HG03520 (cell line): ENCODE measurements around the gene C1QB.
"Not testable (repeated sequence)": the region's sequence is repeated elsewhere in the genome, so short reads cannot be mapped to it uniquely, and the experiment has no call there.

Source experiments
- ATAC-seq: cut with Tn5 transposase; IDR thresholded peaks from one replicate; pipeline ENCODE4 v1.9.1; 2021; ENCODE audit warnings: mild to moderate bottlenecking, moderate library complexity; ENCODE audit not compliant: unreplicated experiment

The C1QB gene

DNA sequence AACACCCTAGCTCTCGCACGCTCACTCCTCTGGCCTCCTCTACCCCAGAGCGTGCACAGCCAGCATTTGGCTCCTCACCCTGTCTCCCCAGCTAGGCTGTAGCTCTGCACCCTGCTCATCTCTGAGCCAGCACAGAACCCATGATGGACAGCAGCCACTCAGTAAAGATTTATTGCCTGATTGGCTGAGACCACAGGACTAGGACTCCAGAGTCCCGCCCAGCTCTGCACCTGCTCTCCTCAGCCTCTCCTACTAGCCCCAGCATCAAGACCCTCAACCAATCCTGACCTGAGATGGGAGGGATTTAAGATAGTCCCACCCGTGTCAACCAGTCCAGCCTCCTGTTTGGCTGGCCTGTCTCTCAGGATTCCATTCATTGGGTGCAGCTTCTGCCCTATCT is 9.3 kb downstream of the C1QB start:
- no peak for ATAC-seq

- no peak for ATAC-seq
Measured at GRCh38 chr1:22662986-22663408, 10.0 kb downstream of the C1QB start.

GRCh38 chr1:22665752-22666151 is 12.7 kb downstream of the C1QB start:
- ATAC-seq = no peak

- ATAC-seq = no peak
Measured at GRCh38 chr1:22666412-22666811, 13.4 kb downstream of the C1QB start.

- ATAC-seq = not testable (repeated sequence)
Measured at GRCh38 chr1:22668840-22669239, 15.8 kb downstream of the C1QB start.

DNA sequence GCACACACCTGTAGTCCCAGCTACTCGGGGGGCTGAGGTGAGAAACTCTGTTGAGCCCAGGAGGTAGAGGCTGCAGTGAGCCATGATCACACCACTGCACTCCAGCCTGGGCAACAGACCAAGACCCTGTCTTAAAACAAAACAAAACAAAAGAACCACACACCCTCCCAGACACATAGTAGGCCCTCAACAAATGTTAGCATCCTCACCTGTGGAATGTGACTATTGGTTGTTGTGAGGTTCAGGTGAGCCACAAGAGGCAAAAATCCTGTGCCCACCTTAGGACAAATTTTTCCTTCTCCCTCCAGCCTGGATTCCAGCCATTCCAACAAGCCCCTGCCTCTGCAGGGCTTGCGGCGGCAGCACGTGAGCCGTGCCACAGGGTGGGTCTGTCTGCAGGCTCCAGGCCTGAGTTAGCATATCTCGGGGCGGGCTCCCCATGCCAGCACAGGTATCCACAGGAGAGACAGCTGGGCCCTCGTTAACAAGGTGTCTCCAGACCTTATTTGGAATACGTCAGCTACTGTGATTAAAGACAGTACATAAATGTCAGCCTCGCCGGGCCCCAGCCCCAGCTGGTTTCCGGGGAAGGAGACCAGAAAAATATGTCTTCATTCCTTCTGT is 17.4 kb downstream of the C1QB start:
- no peak for ATAC-seq

DNA sequence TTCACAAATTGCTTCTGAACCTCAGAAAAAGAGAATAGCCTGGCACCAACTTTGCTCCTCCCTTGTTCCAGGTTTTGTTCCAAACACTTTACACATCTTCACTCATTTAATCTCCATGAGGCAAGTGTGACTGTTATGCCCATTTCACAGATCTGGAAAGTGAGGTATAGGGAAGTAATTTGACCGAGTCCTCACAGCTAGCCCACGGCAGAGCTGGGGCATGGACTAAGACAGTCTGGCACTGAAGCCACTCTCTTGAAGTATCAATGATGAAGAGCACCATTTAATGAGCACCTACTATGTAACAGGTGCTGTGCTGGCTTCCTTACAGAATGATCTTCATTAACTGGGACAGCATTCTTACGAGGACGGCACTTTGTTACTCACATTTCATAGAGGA is 19.0 kb downstream of the C1QB start:
- no peak for ATAC-seq

DNA sequence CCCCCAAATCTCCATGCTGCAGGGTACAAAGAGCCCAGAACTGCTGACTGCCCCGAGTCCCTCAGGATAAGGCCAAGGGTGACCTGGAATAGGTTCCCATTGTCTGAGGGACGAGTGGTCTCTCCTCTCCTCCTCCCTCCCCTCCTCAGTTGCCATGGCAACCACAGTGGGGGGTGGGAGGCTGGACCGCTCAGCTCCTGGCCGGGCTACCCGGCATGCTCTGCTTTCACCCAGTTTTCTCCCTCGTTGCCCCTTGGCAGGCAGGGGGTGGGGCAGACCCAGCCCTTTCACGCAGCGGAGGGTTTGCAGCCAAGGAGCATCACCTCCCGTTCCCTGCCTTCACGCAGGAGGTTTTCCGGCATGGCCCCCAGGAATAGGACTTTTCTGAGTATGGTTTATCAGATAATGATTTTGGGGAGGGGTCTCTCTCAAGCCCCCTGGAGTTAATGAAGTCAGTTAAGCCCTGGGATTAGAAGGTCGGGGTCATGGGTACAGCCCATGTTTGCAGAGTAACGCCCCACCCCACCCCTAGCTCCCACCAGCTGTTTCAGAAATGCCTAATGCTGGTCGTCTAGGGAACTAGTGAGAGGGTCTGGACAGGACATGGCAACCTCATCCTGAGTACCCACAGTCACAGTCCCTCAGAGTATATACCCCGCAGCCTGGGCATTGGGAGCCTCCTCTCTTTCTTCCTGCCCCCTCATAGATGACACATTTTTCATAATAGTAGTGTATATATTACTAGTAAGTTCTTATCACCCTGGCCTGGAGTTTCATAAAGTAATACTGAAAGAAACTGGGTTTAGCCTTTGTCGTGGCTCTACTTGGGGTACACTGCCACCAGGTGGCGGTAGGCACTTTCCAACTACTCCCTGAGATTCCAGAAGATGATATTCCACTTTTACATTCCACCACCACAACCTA is 20.7 kb downstream of the C1QB start:
- ATAC-seq = no peak

- no peak for ATAC-seq
Measured at GRCh38 chr1:22674410-22674749, 21.3 kb downstream of the C1QB start.

- ATAC-seq = not testable (repeated sequence)
Measured at GRCh38 chr1:22676151-22676550, 23.1 kb downstream of the C1QB start.

- no peak for ATAC-seq
Measured at GRCh38 chr1:22676916-22677583, 24.0 kb downstream of the C1QB start.

DNA sequence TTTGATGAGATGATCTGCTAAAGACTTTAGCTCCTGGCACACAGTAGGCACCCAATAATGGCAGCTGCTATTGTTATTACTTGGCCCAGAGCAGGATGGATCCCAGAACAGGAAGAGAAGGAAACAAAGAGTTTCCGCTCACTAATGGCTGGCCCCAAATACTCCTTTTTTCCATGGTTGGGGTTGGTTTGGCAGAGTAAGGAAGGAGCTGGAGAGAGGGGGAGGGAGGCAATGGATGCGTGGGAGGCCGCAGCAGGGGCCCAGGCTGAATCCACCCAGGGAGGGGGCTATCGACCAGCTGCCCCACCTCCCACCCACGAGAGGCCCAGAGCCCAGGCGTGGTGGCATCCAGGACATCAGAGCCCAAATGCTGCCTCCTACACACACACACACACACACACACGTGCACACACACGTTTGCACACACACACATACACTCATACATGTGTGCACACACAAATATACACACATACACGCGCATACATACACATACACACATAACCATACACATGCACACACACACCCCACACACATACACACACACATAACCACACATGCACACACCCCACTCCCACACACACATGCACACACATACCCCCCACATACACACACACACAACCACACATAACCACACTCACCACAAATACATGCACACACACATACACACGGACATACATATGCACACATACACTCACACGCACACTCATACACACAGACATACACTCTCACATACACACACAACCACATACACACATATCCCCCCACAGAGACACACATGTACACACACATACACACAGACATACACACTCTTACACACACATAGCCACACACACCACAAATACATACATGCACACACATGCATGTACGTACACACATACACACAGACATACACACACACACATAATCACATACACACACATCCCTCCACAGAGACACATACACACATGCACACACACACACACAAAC is 25.2 kb downstream of the C1QB start:
- no peak for ATAC-seq

DNA sequence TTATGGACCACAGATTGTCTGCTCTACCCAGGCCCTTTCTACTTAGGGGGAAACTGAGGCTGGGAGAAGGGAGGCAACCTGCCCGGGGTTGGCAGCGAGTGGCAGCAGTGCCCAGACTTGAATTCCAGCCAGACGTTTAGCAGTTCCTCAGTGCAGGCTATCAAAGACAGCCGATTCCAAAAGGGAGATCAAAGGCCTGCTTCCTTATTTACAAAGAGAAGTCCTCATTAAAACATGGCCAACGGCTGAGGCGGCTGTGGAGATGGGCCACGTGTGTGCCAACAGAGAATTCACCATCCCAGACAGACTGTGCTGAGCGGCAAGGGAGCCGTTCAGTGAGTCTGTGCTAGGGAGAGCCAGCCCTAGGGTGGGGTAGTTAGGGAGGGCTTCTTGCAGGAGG is 27.7 kb downstream of the C1QB start:
- ATAC-seq = no peak

- no peak for ATAC-seq
Measured at GRCh38 chr1:22681556-22682276, 28.7 kb downstream of the C1QB start.

DNA sequence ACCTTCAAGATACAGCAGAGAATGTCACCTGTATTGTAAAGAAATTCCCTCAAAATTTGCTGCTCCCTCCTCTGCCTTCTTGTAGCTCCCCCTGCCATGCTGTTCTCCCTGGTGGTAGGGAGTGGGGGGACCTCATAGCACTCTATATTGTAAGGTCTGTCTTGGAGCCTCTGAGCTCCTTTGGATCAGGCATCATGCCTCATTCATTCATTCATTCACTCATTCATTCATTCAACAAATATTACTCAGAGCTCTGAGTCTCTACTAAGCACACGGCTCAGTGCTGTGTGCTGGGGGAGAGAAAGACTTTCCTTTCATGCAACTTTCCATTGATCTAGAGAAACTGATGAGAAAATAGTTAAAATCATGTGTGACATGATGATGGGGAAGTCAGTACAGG is 30.5 kb downstream of the C1QB start:
- ATAC-seq = no peak

DNA sequence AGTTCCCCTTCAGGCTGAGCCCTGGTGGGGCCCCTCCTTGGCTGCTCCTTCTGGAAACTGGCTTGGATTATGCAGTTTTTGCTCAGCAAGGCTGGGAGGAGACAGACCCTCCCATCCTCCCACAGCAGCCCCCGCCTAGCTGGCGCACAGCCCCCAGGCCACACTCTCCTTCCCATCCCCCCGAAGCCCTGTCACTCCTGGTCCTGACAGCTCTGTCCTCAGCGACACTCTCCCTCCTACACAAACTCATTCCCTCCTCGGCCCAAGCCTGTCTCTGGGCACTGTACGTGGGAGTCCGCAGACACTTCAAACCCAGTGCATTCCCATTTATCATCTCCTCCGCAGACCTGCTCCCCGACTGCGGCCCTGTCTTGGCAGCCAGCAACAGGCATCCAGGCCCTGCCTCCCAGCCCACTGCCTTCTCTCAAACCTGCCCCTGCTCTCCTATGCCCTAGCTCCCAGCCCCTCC is 32.6 kb downstream of the C1QB start:
- ATAC-seq = no peak

- no peak for ATAC-seq
Measured at GRCh38 chr1:22687191-22687590, 34.2 kb downstream of the C1QB start.

GRCh38 chr1:22688466-22688865 is 35.4 kb downstream of the C1QB start:
- ATAC-seq = no peak

DNA sequence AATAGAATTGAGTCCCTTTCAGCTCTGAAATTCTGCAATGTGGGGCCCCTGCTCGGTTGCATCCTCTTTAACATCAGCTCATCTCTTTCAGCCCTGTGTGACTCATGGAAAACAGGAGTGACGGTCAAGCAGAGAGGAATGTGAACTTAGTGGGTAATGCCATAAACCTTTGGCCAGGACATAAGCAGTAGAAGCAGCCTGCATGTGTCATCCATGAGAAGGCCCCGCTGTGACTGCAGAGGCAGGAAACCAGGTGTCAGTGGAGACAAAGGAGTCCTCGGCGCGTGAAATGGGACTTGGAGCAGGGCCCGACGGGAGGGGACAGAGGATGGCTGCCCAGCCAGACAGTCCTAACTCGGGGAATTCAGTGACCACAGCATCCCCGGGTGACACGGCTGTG is 36.5 kb downstream of the C1QB start:
- ATAC-seq = no peak
